ENCODE data around the gene NUDT3. TPM values are rescaled to one million over a fixed set of nuclear protein-coding genes. Genes with fewer than 3 reads are reported as not detected.

NUDT3 gene
- total and polyA plus RNA-seq, 9 of the 15 experiments (the other 6 are each of a cell fraction or from before 2014, with no cell fraction given): 5.4 to 81.2 (median 56.4) TPM

- TF ChIP-seq MTA1 (IDR thresholded peaks at IDR 0.05; ENCODE audit: borderline replicate concordance) (no peak), KDM1A (IDR thresholded peaks at IDR 0.05) (peak; percentile 51 to 60; a peak in 2 of 4 replicates), HNRNPL (IDR thresholded peaks at IDR 0.05; ENCODE audit: low read depth, low read length) (0 out of 2 replicates have a peak, but pooled peaks have one; percentile 67), NR2F6 (CRISPR knock-in tag; IDR thresholded peaks at IDR 0.05) (no peak), TAF15 (IDR thresholded peaks at IDR 0.05; ENCODE audit: low read depth, low read length) (no peak), IRF2 (CRISPR knock-in tag; IDR thresholded peaks at IDR 0.05) (no peak), FOXP1 (CRISPR knock-in tag; IDR thresholded peaks at IDR 0.05) (no peak), SRSF7 (optimal IDR thresholded peaks at IDR 0.05; ENCODE audit: low read depth, low read length) (no peak), PHF21A (IDR thresholded peaks at IDR 0.05; ENCODE audit: borderline replicate concordance, low read depth) (no peak), ILF3 (IDR thresholded peaks at IDR 0.05; ENCODE audit: borderline replicate concordance) (no peak; the same call in 1 of the 2 replicates), ZNF146 (CRISPR knock-in tag; IDR thresholded peaks at IDR 0.05; ENCODE audit: unreplicated experiment) (no peak), VEZF1 (CRISPR knock-in tag; IDR thresholded peaks at IDR 0.05) (peak; percentile 35), ZNF140 (CRISPR knock-in tag; IDR thresholded peaks at IDR 0.05) (no peak)
- TF ChIP-seq, protein P1, sequence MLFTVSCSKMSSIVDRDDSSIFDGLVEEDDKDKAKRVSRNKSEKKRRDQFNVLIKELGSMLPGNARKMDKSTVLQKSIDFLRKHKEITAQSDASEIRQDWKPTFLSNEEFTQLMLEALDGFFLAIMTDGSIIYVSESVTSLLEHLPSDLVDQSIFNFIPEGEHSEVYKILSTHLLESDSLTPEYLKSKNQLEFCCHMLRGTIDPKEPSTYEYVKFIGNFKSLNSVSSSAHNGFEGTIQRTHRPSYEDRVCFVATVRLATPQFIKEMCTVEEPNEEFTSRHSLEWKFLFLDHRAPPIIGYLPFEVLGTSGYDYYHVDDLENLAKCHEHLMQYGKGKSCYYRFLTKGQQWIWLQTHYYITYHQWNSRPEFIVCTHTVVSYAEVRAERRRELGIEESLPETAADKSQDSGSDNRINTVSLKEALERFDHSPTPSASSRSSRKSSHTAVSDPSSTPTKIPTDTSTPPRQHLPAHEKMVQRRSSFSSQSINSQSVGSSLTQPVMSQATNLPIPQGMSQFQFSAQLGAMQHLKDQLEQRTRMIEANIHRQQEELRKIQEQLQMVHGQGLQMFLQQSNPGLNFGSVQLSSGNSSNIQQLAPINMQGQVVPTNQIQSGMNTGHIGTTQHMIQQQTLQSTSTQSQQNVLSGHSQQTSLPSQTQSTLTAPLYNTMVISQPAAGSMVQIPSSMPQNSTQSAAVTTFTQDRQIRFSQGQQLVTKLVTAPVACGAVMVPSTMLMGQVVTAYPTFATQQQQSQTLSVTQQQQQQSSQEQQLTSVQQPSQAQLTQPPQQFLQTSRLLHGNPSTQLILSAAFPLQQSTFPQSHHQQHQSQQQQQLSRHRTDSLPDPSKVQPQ (CRISPR knock-in tag; IDR thresholded peaks at IDR 0.05; ENCODE audit: borderline replicate concordance): no peak
- TF ChIP-seq, protein P2, sequence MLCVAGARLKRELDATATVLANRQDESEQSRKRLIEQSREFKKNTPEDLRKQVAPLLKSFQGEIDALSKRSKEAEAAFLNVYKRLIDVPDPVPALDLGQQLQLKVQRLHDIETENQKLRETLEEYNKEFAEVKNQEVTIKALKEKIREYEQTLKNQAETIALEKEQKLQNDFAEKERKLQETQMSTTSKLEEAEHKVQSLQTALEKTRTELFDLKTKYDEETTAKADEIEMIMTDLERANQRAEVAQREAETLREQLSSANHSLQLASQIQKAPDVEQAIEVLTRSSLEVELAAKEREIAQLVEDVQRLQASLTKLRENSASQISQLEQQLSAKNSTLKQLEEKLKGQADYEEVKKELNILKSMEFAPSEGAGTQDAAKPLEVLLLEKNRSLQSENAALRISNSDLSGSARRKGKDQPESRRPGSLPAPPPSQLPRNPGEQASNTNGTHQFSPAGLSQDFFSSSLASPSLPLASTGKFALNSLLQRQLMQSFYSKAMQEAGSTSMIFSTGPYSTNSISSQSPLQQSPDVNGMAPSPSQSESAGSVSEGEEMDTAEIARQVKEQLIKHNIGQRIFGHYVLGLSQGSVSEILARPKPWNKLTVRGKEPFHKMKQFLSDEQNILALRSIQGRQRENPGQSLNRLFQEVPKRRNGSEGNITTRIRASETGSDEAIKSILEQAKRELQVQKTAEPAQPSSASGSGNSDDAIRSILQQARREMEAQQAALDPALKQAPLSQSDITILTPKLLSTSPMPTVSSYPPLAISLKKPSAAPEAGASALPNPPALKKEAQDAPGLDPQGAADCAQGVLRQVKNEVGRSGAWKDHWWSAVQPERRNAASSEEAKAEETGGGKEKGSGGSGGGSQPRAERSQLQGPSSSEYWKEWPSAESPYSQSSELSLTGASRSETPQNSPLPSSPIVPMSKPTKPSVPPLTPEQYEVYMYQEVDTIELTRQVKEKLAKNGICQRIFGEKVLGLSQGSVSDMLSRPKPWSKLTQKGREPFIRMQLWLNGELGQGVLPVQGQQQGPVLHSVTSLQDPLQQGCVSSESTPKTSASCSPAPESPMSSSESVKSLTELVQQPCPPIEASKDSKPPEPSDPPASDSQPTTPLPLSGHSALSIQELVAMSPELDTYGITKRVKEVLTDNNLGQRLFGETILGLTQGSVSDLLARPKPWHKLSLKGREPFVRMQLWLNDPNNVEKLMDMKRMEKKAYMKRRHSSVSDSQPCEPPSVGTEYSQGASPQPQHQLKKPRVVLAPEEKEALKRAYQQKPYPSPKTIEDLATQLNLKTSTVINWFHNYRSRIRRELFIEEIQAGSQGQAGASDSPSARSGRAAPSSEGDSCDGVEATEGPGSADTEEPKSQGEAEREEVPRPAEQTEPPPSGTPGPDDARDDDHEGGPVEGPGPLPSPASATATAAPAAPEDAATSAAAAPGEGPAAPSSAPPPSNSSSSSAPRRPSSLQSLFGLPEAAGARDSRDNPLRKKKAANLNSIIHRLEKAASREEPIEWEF (CRISPR knock-in tag; IDR thresholded peaks at IDR 0.05): no peak
These were observed 145.7 kb downstream of the NUDT3 start (continued) for GRCh38 chr6:34246563-34247391.
